HG02763 (cell line): ENCODE results near the gene C19orf38.

Experiments used
- ATAC-seq: cut with Tn5 transposase; IDR thresholded peaks from one replicate; pipeline ENCODE4 v1.9.1; 2021; ENCODE audit warnings: mild to moderate bottlenecking, moderate library complexity; ENCODE audit not compliant: unreplicated experiment

C19orf38 gene

DNA sequence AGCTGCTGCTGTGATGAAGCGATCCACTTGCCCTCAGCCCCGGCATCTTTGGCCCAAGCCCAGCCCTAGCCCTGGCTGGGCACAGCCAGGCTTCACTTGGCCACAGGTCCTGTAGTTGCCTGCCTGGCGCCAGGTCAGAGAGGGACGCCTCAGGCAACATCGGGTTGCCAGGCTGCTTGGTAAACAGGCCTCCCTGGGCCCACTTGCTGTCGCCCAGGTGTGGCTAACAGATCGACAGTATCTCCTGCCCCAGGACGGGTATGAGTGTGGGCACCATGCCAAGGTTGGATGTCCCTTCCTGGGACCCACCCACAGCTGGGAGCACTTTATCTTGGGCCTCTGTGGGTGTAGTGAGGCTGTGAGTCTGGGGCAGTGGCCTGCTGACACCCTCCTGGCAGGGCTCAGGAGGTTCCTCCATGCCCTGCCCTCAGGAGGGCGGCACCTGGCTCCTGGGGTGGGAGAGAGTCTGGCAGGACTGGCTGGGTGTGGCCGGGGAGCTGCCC lies 51.0 kb downstream of the C19orf38 start:
- no peak for ATAC-seq

DNA sequence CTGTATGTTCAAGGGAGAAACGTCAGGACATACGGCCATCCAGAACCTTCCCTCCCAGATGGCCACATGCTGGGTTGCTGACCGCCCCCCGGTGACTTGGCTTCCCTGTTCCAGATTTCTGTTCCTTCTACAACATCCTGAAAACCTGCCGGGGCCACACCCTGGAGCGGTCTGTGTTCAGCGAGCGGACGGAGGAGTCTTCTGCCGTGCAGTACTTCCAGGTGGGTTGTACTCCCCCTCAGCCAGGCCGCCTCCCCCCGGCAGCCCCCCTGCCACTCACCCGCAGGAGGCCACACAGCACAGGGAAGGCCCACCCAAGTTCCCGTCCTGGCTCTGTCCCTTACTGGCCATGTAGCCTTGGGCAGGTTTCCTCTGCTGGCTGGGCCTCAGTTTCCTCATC lies 59.7 kb downstream of the C19orf38 start:
- no peak for ATAC-seq

DNA sequence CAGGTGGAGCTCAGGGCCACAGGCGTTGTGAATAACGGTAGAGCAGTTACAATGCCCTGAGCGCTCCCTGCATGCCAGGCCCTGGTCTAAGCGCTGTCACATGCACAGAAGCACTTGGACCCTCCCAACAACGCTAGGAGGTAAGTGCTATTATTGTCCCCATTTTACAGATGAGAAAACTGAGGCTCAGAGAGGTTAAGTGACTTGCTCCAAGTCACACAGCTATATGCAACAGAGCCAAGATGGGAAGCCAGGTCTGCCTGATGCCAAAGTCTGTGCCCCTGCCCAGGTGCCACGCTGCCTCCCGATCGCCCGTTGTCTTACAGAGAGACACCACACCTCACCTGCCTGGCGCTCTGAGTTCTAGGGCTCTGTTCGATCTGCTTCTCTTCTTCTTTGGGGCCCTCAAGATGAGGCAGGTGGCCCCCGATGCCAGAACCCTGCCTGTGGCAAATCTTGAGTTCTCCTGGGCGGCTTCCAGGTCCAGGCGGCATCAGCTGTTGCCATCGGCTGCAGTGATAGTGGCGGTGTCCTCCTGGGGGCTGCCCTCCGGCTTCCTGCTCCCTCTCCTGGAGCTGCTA lies 60.3 kb downstream of the C19orf38 start:
- ATAC-seq = no peak

DNA sequence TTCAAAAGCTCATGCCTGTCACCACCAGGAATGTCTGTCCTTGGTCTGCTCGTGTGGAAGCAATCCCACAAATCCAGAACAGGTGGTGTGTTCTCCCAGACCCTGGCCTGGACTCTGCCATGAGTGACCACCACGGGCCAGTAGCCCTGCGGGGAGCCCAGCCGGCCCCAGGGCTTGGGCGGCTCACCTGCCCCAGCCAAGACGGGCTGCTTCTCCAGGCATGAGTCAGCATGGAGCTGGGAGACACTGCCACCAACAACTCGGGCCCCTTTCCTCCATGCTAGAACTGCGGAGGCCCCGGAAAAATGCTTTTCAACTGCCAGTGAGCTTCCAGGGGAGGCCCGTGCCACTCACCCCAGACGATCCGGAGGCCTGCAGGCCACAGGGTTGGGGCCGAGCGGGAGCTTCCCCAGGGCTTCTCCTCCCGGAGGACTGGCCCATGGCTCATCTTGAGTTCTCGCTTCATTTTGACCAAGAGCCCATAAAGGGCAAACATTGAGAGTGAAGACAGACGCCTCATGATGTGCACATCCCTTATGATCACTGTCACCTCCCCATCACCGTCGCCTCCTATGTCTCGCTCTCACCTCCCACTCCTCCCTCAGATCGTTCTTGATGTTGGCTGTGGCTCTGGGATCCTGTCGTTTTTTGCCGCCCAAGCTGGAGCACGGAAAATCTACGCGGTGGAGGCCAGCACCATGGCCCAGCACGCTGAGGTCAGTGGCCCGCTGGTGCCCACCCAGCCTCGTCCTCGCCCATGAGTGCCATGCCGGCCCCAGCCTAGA lies 63.6 kb downstream of the C19orf38 start:
- no peak for ATAC-seq

DNA sequence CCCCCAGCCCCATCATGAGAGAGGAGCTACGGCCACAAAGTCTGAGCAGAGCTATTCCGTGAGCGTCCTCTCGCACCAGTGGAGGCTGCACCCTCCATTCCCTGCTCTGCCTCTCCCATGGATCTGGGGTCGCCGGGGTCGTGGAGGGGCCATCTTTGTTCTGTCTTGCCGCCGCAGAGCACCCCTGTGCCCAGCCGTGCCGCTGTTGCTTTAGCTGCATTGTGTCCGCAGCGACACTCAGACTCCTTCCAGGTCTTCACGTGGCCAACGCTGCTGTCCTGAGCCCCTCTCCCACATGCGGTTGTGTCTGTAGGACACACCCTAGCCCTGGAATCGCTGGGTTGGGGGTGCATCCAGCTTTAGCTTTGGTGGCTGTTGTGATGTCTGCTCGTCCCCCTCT lies 64.4 kb downstream of the C19orf38 start:
- no peak for ATAC-seq

DNA sequence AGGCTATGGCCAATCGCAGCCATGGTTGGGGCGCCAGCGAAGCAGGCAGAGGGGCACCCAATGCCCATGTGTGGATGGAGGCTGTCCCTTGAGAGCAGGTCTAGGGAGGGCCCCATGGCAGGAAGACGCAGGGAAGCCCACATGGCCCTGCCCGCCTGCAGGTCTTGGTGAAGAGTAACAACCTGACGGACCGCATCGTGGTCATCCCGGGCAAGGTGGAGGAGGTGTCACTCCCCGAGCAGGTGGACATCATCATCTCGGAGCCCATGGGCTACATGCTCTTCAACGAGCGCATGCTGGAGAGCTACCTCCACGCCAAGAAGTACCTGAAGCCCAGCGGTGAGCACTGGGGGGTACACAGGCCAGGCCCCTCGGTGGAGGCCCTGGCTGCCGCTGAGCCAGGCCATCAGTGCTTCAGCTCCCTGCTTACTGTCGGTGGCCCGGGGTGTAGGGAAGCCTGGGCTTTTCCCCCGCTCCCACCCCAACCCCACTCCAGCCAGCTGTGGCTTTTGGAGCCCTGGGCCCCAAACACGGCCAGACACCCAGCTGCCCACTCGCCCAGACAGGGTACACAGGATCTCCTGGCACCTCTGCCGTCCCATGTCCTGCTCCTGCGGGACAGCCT lies 65.6 kb downstream of the C19orf38 start:
- ATAC-seq = no peak

DNA sequence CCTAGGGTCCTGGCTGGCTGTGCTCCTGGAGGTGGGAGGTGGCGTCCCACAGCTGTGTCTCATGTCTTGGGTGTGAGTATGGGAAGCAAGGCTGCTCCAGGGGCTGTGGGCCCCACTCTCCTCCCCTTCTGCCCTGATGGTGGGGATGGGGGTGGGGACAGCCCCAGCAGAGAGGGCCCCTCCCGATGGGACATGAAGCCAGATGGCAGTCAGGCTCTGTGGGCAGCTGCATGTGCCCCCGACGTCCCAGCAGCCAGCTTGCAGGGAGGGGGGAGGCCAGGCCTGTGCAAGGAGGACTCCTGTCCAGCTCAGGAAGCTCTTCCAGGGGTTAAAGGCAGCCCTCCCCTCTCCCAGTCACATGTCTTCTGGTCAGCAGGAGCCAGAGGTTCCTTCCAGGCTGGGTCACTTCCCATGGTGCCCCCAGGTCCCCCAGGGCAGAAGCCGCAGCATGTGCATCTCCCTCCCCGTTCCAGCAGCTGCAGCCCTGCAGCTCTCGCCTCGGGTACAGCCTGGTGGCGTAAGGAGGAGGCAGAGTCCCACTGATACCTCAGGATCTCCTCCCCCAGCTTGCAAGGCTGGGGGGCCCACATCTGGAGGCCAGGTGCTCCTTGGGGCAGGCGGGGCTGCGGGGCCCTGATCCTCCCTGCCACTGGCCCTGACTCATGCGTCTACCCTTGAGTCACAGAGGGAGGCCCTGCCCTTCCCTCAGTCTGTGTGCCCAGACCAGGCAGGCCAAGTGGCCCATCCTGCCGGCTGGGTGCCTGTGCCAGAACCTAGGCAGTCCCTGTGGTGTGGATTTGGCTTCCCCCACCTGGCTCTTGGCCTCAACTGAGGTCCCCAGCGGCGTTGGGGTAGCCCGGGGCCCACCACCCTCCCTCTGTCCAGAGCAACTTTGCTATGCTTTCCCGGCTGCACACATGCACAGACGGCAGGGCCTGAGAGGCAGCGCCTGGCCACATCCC lies 67.2 kb downstream of the C19orf38 start:
- ATAC-seq = no peak

DNA sequence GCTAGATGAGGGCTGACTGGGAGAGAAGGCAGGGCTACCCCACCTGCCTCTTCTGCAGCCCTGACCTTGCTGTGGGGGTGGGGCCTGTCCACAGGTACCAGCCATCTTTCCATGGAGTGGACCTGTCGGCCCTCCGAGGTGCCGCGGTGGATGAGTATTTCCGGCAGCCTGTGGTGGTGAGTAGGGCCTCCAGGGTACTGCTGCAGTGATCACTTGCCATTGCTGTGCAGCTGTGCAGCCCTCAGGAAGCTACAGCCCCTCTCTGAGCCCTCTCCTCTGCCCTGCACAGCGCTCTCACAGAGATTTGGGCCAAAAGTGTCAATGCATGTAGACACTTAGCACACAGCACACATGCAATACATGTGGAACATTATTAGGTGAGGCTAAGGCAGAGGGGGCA lies 68.4 kb downstream of the C19orf38 start:
- ATAC-seq = no peak

DNA sequence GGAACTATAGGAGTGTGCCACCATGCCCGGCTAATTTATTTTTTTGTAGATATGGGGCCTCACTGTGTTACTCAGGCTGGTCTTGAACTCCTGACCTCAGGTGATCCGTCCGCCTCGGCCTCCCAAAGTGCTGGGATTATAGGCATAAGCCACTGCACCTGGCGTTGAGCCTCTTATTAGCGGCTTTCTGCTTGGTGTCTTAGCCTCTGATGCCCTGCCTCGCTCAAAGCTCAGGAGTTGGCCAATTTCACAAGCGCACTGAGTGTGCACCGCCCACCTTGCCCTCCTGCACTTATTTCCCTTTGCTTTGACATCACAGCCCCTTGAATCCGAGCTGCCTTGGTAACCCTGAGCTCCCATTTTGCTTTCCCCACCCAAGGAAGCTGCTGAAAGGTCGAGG lies 70.1 kb downstream of the C19orf38 start:
- no peak for ATAC-seq
